CD14-positive monocyte (primary cell): Measurements from ENCODE around the gene ELFN1. TPM values are rescaled to one million over a fixed set of nuclear protein-coding genes. Genes with fewer than 3 reads are reported as not detected.

Source experiments
- DNase-seq, 3 donors: peaks; one replicate each; pipeline ENCODE4 v3.0.0-alpha.2; 2011 to 2022
- H2AFZ ChIP-seq: 2 replicates; pipeline ENCODE4 v1.6.0; 2012; ENCODE audit warnings: mild to moderate bottlenecking, low read depth, low read length, inconsistent platforms; ENCODE audit not compliant: insufficient read depth, poor library complexity, severe bottlenecking
- H3K27ac ChIP-seq, 2 donors: 1 replicate in 1 of 2; 2 replicates in 1 of 2; pipeline ENCODE4 v1.5.1; 2012 to 2013; ENCODE audit warnings: low read length in 2 of 2, control low read depth in 1 of 2, inconsistent platforms in 1 of 2, low read depth in 1 of 2, mild to moderate bottlenecking in 1 of 2
- H3K27me3 ChIP-seq, 2 donors: one replicate each; pipeline versions ENCODE4 v1.6.0 to v1.6.1; 2011 to 2013; ENCODE audit warnings: low read length in 2 of 2; ENCODE audit not compliant: control insufficient read depth in 2 of 2, insufficient read depth in 2 of 2
- H3K36me3 ChIP-seq, 2 donors: replicated peaks in 1 of 2; 1 replicate in 1 of 2; 2 replicates in 1 of 2; pipeline versions ENCODE4 v1.5.1 to v1.6.1; 2012 to 2013; ENCODE audit warnings: low read length in 2 of 2, control low read depth in 1 of 2, inconsistent platforms in 1 of 2, mild to moderate bottlenecking in 1 of 2; ENCODE audit not compliant: insufficient read depth in 2 of 2, control insufficient read depth in 1 of 2
- H3K4me1 ChIP-seq, 2 donors: 1 replicate in 1 of 2; 2 replicates in 1 of 2; pipeline versions ENCODE4 v1.5.1 to v1.6.1; 2012 to 2013; ENCODE audit warnings: low read length in 2 of 2, control low read depth in 1 of 2, inconsistent platforms in 1 of 2, mild to moderate bottlenecking in 1 of 2, moderate library complexity in 1 of 2; ENCODE audit not compliant: insufficient read depth in 2 of 2, control insufficient read depth in 1 of 2
- H3K4me2 ChIP-seq: replicated peaks from 2 replicates; pipeline ENCODE3; 2012; ENCODE audit warnings: low read length, moderate library complexity, mild to moderate bottlenecking; ENCODE audit not compliant: poor library complexity, severe bottlenecking; ENCODE audit errors: extremely low read depth
- H3K4me3 ChIP-seq, 3 experiments: fragments of 200-600 bp in 1 of 3; sonication (generic) in 1 of 3; replicated peaks in 1 of 3; 1 replicate in 2 of 3; 2 replicates in 1 of 3; pipeline ENCODE4 v1.5.1; 2011 to 2013; ENCODE audit warnings: low read length in 3 of 3, mild to moderate bottlenecking in 3 of 3, control low read depth in 2 of 3, low read depth in 2 of 3, inconsistent platforms in 1 of 3, moderate library complexity in 1 of 3
- H3K79me2 ChIP-seq: 2 replicates; pipeline ENCODE4 v1.6.0; 2012; ENCODE audit warnings: mild to moderate bottlenecking, control low read depth, inconsistent platforms, low read length, moderate library complexity; ENCODE audit not compliant: insufficient read depth
- H3K9ac ChIP-seq: 2 replicates; pipeline ENCODE4 v1.6.0; 2017; ENCODE audit warnings: low read length, mild to moderate bottlenecking; ENCODE audit not compliant: insufficient read depth, poor library complexity, severe bottlenecking
- H3K9me3 ChIP-seq, 2 donors: replicated peaks in 1 of 2; 1 replicate in 1 of 2; 2 replicates in 1 of 2; pipeline versions ENCODE4 v1.5.1 to v1.6.1; 2012 to 2013; ENCODE audit warnings: low read length in 2 of 2, control low read depth in 1 of 2; ENCODE audit not compliant: control insufficient read depth in 1 of 2, insufficient read depth in 1 of 2
- H4K20me1 ChIP-seq: 2 replicates; pipeline ENCODE4 v1.6.0; 2012; ENCODE audit warnings: mild to moderate bottlenecking, low read length, control low read depth, moderate library complexity; ENCODE audit not compliant: insufficient read depth
- H3K27ac Mint-ChIP-seq, 7 donors: one replicate each; pipeline ENCODE4 v1.8.0; 2020; ENCODE audit warnings: mild to moderate bottlenecking in 7 of 7, mixed read lengths in 7 of 7, moderate library complexity in 6 of 7, inconsistent platforms in 2 of 7
- H3K27me3 Mint-ChIP-seq, 3 donors: one replicate each; pipeline ENCODE4 v1.8.0; 2021 to 2022; ENCODE audit warnings: low read depth in 3 of 3, mild to moderate bottlenecking in 3 of 3, mixed read lengths in 3 of 3, moderate library complexity in 3 of 3, inconsistent platforms in 1 of 3
- H3K36me3 Mint-ChIP-seq, 2 donors: one replicate each; pipeline ENCODE4 v1.8.0; 2020; ENCODE audit warnings: mixed read lengths in 2 of 2, inconsistent platforms in 1 of 2, mild to moderate bottlenecking in 1 of 2
- H3K4me1 Mint-ChIP-seq: one replicate; pipeline ENCODE4 v1.8.0; 2020; ENCODE audit warnings: mild to moderate bottlenecking, mixed read lengths
- H3K4me3 Mint-ChIP-seq, 2 donors: one replicate each; pipeline ENCODE4 v1.8.0; 2020; ENCODE audit warnings: mild to moderate bottlenecking in 2 of 2, mixed read lengths in 2 of 2, moderate library complexity in 1 of 2
- H3K9me3 Mint-ChIP-seq, 7 donors: one replicate each; pipeline ENCODE4 v1.8.0; 2020 to 2022; ENCODE audit warnings: mixed read lengths in 7 of 7, mild to moderate bottlenecking in 6 of 7, moderate library complexity in 6 of 7, inconsistent platforms in 2 of 7
- CTCF ChIP-seq: fragments of 200-600 bp; IDR thresholded peaks from one replicate; pipeline ENCODE4 v1.8.0; 2022; ENCODE audit warnings: antibody characterized with exemption, mild to moderate bottlenecking
- WGBS: methylation state at CpG from one replicate; pipeline ENCODE4 v1.1.5; 2013; ENCODE audit warnings: missing lambda C conversion rate; ENCODE audit not compliant: insufficient coverage; 5-methylcytosine and 5-hydroxymethylcytosine counted together
- intact Hi-C, 2 donors: fragments of 100-400 bp; cut with micrococcal nuclease; formaldehyde crosslinking; loops; one replicate each; pipeline versions ENCODE4 v1.15.0 to v1.15.1; 2023
- polyA plus RNA-seq, 3 donors: library from polyadenylated mRNA; depleted of rRNA in 1 of 3; unstranded in 2 of 3; stranded (reverse) in 1 of 3; fragments of 300-500 nt in 2 of 3; fragments of >200 nt in 1 of 3; fragmentation: Illumina TruSeq in 2 of 3; gene quantifications; 1 replicate in 2 of 3; 2 replicates in 1 of 3; pipeline ENCODE4 v1.2.3, GENCODE V29; 2012 to 2021

ELFN1 gene
- polyA plus RNA-seq, 3 donors = not detected

GRCh38 chr7:1729773-1730172 lies 59.7 kb downstream of the ELFN1 start:
- Histone ChIP-seq H3K4me3 (no peak overlapping the region), H2AFZ (no peak overlapping the region), H3K27me3 (no peaks in the 10 kb centered on the region), H3K79me2 (no peaks in the 10 kb centered on the region), H3K36me3 (no peaks in the 10 kb centered on the region), H3K9ac (no peak overlapping the region), H3K4me2 (no peak overlapping the region), H3K9me3 (peaks cover 0 to 16% of the 10 kb centered on the region in 2 donors), H4K20me1 (no peaks in the 10 kb centered on the region), H3K27ac (no peak overlapping the region), H3K4me1 (no peaks in the 10 kb centered on the region)
- H3K4me3 Mint-ChIP-seq = no peak overlapping the region
- H3K36me3 Mint-ChIP-seq = no peaks in the 10 kb centered on the region
- no peaks in the 10 kb centered on the region for H3K4me1 Mint-ChIP-seq
- H3K27me3 Mint-ChIP-seq = peaks cover 4 to 14% (median 13%) of the 10 kb centered on the region in 3 donors
- no peak for DNase-seq
- no peak overlapping the region for H3K27ac Mint-ChIP-seq
- intact Hi-C loops = no loop called here
- WGBS = 100% methylated on average over 11 of the region's 16 CpGs
- TF ChIP-seq CTCF = no peak
- peaks cover 0 to 23% (median 9%) of the 10 kb centered on the region in 7 donors for H3K9me3 Mint-ChIP-seq

GRCh38 chr7:1732072-1732471 lies 62.0 kb downstream of the ELFN1 start:
- TF ChIP-seq CTCF = no peak
- Mint-ChIP-seq H3K4me1 (no peaks in the 10 kb centered on the region), H3K9me3 (peaks cover 0 to 23% (median 5%) of the 10 kb centered on the region in 7 donors), H3K27ac (no peak overlapping the region), H3K36me3 (no peaks in the 10 kb centered on the region), H3K27me3 (peaks cover 5 to 16% (median 8%) of the 10 kb centered on the region in 3 donors), H3K4me3 (no peak overlapping the region)
- no peaks in the 10 kb centered on the region for H3K27me3 ChIP-seq
- no peak overlapping the region for H3K4me3 ChIP-seq
- intact Hi-C loops = no loop called here
- no peaks in the 10 kb centered on the region for H3K79me2 ChIP-seq
- H3K4me2 ChIP-seq = no peak overlapping the region
- H3K36me3 ChIP-seq = no peaks in the 10 kb centered on the region
- DNase-seq = no peak
- H4K20me1 ChIP-seq = no peaks in the 10 kb centered on the region
- 98% methylated on average over 7 of the region's 7 CpGs for WGBS
- no peak overlapping the region for H3K27ac ChIP-seq
- H3K9me3 ChIP-seq = peaks cover 0 to 16% of the 10 kb centered on the region in 2 donors
- H3K4me1 ChIP-seq = no peaks in the 10 kb centered on the region
- no peak overlapping the region for H2AFZ ChIP-seq
- no peak overlapping the region for H3K9ac ChIP-seq
